GM19324 (cell line): Measurements from ENCODE around the gene ZFAND2B.
A peak's percentile ranks its signal among the peaks of the same experiment; 100 is the strongest.
"Not testable (repeated sequence)": the region's sequence is repeated elsewhere in the genome, so short reads cannot be mapped to it uniquely, and the experiment has no call there.

Experiments used
- ATAC-seq: cut with Tn5 transposase; IDR thresholded peaks from one replicate; pipeline ENCODE4 v1.9.1; 2021; ENCODE audit warnings: mild to moderate bottlenecking, moderate library complexity; ENCODE audit not compliant: unreplicated experiment, low FRiP score

ZFAND2B gene

DNA sequence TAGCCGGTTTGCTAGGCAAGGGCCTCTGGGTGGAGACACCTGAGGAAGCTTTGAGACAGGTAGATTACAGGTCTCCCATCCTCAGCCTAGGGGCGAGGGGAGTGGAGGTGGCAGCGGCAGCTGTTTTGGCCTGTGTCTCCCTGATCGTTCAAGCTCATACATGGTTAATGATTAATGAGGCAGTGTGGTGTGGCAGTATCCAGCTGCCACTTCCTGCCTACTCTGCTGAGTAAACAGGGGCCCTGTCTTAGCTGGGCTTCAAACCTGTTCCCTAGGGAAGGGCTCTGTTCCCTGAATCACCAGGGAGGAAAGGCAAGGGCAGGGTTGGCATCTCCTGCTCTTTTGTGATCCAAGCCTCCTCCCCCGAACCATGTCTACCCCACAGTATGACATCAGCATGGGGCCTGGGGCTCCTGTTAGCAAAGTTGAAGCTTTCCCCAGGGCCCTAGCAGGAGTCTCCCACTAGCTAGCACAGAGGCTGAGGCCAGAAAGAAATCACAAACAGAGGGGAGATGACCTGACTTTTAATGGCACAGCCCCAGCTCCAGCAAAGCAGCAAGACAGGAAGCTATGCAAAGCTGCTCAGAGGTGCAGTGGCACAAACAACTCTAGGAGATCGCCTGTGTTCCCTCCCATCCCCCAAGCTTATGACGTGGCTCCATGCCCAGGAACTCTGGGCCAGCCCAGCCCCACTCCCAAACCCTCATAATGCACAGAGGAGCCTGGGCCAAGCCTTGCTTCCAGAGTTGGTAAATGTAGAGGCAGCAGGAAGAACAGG lies 42.8 kb downstream of the ZFAND2B start:
- peak; percentile 38 for ATAC-seq

DNA sequence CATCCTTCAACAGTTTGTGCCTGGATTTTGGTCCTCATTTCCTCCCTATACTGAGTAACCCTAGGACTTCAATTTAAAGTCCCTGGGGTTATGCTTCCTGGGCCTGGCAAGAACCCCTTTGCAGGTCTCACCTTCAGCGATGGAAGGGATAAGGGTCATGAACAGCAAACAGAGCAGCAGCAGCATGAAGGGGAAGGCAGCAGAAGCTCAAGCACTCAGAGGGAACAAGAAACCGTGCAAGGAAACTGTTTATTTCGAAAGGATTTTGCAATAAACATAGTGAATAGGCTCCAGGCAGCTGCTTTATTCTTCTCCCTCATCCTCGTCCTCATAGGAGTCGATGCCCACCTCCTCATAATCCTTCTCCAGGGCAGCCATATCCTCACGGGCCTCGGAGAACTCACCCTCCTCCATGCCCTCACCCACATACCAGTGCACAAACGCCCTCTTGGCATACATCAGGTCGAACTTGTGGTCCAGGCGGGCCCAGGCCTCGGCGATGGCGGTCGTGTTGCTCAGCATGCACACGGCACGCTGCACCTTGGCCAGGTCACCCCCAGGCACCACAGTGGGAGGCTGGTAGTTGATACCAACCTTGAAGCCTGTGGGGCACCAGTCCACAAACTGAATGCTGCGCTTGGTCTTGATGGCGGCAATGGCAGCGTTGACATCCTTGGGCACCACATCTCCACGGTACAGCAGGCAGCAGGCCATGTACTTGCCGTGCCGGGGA lies 43.6 kb downstream of the ZFAND2B start:
- no peak for ATAC-seq

DNA sequence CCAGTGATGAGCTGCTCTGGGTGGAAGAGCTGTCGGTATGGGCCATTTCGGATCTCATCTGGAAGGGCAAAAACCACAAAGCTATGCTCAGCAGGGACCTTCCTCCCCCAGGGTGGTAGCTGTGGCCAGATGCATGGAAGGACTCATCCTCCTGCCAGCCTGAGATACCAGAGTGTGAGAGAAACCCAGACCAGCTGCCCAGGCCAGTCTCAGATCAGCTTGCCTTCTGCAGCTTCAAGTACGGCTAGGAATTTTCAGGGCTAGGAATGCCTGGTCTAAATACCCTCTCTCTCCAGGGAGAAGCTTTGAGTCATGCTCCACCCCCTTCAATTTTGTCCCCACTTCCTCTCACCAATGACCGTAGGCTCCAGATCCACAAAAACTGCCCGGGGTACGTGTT lies 45.1 kb downstream of the ZFAND2B start:
- no peak for ATAC-seq

DNA sequence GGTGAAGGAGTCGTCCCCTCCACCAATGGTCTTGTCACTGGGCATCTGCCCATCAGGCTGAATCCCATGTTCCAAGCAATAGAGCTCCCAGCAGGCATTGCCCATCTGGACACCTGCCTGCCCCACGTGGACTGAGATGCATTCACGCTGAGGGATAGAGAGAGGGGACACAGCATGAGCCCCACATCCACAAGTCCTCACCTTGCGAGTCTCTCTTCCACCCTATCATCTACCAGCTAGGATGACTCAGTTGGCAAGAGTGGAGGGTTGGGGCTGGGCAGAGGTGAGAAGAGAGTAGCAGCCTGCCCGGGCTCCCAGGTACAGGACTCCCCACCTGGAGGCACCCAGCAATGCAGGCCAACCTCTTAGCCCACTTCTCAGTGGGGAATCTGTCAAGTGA lies 45.5 kb downstream of the ZFAND2B start:
- ATAC-seq = no peak

DNA sequence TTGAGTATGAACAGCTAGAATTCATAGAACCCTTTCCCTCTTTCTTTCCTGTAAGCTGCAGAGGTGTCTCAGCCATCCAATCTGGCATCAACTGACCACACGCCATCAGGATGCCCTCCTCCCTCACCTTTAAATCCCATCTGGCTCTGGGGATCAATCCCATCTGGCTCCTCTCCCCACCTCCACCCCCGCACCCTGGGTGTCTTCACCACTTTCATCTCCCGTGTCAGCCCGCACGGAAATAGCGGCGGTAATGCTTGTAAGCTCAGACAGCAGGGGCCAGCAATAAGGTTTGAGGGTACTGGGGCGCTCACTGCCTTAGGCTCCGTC lies 46.0 kb downstream of the ZFAND2B start:
- ATAC-seq = no peak

DNA sequence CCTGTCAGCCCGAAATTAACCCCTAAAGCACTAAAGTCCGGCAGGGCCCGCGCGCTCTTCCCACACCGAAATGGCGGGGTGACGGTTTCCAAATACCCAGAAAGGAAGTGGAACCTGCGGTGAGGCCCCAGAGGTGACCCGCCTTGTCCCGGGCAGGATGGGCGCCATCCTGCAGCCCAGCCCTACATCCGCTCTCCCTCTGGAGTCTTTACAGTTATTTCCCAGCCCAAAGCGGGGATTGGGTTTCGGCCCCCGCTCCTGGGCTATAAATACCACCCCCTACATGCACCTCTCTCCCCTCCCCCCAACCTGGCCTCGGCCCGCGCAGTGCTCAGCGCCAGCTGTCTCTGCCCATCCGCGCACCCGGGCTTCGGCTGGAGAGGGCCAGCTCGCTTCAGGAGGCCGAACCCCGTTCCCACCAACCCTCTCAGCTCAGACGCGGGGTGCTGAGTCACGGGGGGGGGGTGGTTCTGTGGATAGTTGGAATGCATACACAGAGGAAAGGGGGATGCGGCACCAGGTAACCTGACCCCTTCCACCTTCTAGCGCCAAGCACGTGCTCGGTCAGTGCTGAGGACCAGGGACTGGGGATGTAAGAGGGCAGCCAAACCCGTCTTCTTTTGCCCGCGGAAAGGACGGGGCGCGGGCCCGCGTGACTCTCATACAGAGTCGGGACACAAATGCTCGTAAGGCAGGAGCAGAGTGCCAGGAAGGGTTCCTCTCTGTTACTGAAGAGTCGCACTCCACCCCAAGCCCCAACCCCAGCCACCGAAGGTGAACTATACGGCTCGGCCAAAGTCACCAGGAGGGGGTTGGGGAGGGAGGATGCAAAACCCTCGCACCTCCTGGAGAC lies 46.5 kb downstream of the ZFAND2B start, which contains the start of gene TUBA4B:
Gene TUBA4B (plus strand): TSS at position 344 of the 853 bp plus-strand sequence. CDS start 165 bp downstream, at position 509.
- ATAC-seq = peak; percentile 9

DNA sequence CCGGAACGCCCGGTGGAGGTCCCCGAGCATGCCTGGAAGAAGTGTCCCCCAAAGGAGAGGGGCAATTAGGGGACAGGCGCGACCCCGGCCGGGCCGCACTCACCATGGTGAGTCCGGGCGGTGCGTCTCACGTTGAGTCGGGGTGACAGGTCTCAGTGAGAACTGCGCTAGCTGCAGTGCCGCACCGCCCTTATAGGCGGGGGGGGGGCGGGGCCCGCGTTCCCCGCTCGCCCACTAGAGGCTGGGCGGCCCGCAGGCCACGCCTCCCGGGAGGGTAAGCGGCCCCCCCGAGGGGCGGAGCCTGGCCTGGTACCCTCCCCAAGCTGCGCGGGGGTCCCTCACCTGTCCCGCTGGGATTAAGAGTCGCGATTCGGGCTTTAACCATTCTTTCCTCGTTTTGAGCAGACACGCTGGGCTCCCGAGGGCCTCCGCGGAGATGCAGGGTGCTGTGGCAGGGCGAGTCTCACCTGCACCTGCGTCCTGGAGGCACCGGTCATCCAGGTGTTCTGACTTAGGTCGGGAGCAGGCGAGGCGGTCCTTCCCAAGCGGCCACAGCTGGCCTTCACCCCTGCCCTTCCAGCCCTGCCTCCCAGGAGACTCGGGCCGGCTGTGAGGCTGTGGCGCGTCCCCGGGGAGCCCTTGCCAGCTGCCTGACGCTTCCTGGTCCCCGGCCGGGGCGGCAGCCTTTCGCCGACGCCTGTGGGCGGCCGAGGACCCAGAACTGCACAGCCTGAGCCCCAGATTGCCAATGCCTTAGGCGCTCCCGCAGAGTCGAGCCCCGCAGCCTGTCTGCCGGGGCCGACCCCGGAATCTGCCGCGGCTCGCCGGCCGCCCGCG lies 47.4 kb downstream of the ZFAND2B start, which contains the start of gene TUBA4A:
Gene TUBA4A (minus strand): TSS at position 166 of the 837 bp plus-strand sequence. CDS start 60 bp downstream, at position 106.
- ATAC-seq = peak; percentile 48

DNA sequence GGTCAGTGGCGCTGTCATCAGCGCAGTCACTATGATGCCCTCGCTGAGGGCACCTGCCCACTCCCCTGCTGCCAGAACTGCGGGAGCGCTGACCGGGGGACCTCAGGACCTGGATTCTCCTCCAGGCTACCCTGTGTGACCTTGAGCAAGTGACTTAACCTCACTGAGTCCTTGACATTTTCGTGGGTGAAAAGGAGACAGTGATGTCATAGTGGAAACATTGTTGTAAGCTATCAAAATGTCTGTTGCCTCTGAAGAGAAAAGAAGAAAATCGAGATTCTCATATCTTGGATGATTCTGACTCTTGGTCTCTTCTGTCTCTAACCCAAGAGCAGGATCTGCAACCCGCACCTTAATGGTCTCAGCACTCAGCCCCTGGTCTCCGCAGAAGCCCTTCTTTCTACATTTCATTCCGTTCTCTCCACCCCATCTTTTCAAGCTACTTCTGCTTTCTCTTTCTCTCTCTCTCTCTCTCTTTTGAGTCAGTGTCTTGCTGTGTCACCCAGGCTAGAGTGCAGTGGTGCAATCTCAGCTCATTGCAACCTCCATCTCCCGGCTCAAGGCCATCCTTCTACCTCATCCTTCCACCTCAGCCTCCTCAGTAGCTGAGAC lies 48.1 kb downstream of the ZFAND2B start:
- peak; percentile 16 for ATAC-seq

DNA sequence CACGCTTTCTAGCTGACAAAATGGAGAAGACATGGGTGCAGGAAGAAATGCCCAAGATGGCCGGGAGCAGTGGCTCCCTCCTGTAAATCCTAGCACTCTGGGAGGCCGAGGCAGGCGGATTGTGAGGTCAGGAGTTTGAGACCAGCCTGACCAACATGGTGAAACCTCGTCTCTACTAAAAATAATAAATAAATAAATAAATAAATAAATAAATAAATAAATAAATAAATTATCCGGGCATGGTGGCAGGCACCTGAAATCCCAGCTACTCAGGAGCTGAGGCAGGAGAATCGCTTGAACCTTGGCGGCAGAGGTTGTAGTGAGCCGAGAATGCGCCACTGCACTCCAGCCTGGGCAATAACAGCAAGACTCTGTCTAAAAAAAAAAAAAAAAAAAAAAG lies 52.4 kb downstream of the ZFAND2B start:
- not testable (repeated sequence) for ATAC-seq
